Suprapubic skin (tissue), 4 donors: Measurements from ENCODE around the gene RELL1. TPM values are rescaled to one million over a fixed set of nuclear protein-coding genes. Genes with fewer than 3 reads are reported as not detected.

Source experiments
- DNase-seq, 2 donors: peaks; one replicate each; pipeline ENCODE4 v3.0.0-alpha.2; 2019; ENCODE audit warnings: low spot score in 2 of 2
- H3K27ac ChIP-seq: fragments of 200-600 bp; sonication (generic); one replicate; pipeline ENCODE4 v1.5.1; 2019
- H3K27me3 ChIP-seq: fragments of 200-600 bp; sonication (generic); one replicate; pipeline ENCODE4 v1.5.1; 2019
- H3K36me3 ChIP-seq: fragments of 200-600 bp; sonication (generic); one replicate; pipeline ENCODE4 v1.5.1; 2019
- H3K4me1 ChIP-seq: fragments of 200-600 bp; sonication (generic); one replicate; pipeline ENCODE4 v1.5.1; 2019
- H3K4me3 ChIP-seq: fragments of 200-600 bp; sonication (generic); one replicate; pipeline ENCODE4 v1.5.1; 2019; ENCODE audit warnings: mild to moderate bottlenecking
- H3K9me3 ChIP-seq: fragments of 200-600 bp; sonication (generic); one replicate; pipeline ENCODE4 v1.5.1; 2019
- EP300 ChIP-seq: sonication (generic); formaldehyde crosslinking; IDR thresholded peaks from one replicate; pipeline ENCODE4 v1.6.1; 2017; ENCODE audit warnings: antibody characterized with exemption
- POLR2A ChIP-seq, 2 donors: fragments of 450-650 bp; IDR thresholded peaks; one replicate each; pipeline ENCODE4 v1.6.1; 2017; ENCODE audit warnings: antibody characterized with exemption in 2 of 2, mild to moderate bottlenecking in 2 of 2, moderate library complexity in 2 of 2
- POLR2AphosphoS5 ChIP-seq, 3 donors: sonication (generic); formaldehyde crosslinking; IDR thresholded peaks; one replicate each; pipeline ENCODE4 v1.6.1; 2017; ENCODE audit warnings: antibody characterized with exemption in 3 of 3
- WGBS: methylation state at CpG from one replicate; pipeline ENCODE4 v1.1.5; 2018; 5-methylcytosine and 5-hydroxymethylcytosine counted together
- total RNA-seq, 4 donors: library from RNA; depleted of rRNA; stranded (reverse); fragments of >200 nt; gene quantifications; one replicate each; pipeline ENCODE4 v1.1.0, GENCODE V29; 2016
- TF ChIP-seq, protein P1 (sequence below), 2 donors: fragments of 200-600 bp in 1 of 2; fragments of 450-650 bp in 1 of 2; sonication (generic) in 1 of 2; IDR thresholded peaks; one replicate each; pipeline ENCODE4 v1.5.1; 2016 to 2019; ENCODE audit warnings: antibody characterized with exemption in 2 of 2, mild to moderate bottlenecking in 1 of 2, moderate library complexity in 1 of 2

Gene RELL1
- total RNA-seq, 4 donors from 2014 or later: 56.6 to 88.2 (median 66.7) TPM

DNA sequence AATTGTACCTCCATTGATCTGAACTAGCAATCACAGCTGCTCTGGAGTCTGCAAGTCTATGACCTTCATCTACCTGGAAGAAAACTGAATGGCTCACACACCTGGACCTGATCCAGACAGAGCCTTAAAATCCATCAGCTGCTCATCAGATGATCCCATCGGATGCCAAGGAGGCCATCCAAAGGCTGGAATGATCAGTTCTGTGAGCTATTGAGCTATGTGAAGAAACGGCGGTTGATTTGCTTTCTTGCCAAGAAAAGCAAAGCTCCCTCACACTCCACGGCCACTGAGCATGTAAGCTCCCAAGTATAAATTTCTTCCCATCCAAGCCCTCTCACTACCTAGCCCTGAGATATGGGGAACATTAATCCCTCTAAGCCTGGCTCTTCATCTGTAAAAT is 63.1 kb downstream of the RELL1 start:
- DNase-seq: no peak
- no peak for TF ChIP-seq EP300
- no peak for TF ChIP-seq POLR2AphosphoS5 (IDR thresholded peaks at IDR 0.05)
- Histone ChIP-seq H3K27me3 (no peaks in the 10 kb centered on the region), H3K4me1 (no peaks in the 10 kb centered on the region), H3K4me3 (no peak overlapping the region), H3K9me3 (no peaks in the 10 kb centered on the region), H3K27ac (no peak overlapping the region), H3K36me3 (peaks cover 6% of the 10 kb centered on the region)
- WGBS: 65% methylated on average over 4 of the region's 4 CpGs

DNA sequence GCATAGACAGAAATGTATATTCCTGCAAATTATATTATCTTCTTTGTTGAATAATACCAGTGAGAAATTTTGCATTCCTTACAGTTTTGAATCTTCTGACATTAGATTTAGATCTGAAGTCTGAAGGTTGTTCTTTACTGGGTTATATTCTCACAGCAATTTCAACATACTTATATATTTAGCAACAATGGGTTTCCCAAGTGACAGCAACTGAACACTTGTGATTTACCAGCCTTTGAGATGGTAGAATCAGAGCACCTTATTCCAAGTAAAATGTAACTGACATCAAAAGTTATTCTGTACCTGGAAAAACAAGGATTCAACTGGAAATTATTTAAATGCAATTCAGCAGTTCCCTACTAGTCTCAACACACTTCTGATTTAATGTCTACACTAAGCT is 66.0 kb downstream of the RELL1 start:
- Histone ChIP-seq H3K27ac (no peak overlapping the region), H3K27me3 (no peaks in the 10 kb centered on the region), H3K36me3 (peaks cover 5% of the 10 kb centered on the region), H3K4me3 (no peak overlapping the region), H3K4me1 (peaks cover 3% of the 10 kb centered on the region), H3K9me3 (no peaks in the 10 kb centered on the region)
- DNase-seq: no peak
- TF ChIP-seq, protein P1, sequence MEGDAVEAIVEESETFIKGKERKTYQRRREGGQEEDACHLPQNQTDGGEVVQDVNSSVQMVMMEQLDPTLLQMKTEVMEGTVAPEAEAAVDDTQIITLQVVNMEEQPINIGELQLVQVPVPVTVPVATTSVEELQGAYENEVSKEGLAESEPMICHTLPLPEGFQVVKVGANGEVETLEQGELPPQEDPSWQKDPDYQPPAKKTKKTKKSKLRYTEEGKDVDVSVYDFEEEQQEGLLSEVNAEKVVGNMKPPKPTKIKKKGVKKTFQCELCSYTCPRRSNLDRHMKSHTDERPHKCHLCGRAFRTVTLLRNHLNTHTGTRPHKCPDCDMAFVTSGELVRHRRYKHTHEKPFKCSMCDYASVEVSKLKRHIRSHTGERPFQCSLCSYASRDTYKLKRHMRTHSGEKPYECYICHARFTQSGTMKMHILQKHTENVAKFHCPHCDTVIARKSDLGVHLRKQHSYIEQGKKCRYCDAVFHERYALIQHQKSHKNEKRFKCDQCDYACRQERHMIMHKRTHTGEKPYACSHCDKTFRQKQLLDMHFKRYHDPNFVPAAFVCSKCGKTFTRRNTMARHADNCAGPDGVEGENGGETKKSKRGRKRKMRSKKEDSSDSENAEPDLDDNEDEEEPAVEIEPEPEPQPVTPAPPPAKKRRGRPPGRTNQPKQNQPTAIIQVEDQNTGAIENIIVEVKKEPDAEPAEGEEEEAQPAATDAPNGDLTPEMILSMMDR (IDR thresholded peaks at IDR 0.05): no peak
- TF ChIP-seq POLR2A (IDR thresholded peaks at IDR 0.05): no peak
- TF ChIP-seq EP300: no peak
- TF ChIP-seq POLR2AphosphoS5 (IDR thresholded peaks at IDR 0.05): no peak

DNA sequence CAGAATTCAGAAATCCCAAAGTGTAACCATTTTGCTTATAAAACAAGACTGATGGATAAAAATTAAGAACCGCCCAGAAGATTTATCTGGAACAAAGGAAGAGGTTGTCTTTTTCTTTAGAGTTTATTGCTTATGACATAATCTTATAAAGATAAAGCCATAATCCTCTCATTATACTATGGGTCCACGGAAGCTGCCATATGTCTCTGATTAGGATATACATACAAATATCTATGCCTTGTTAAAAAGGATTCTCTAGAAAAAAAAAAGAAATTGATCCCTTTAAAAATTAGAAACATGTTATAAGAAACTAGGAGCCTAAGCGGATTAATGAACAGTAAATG is 70.5 kb downstream of the RELL1 start:
- H3K4me1 ChIP-seq: peaks cover 3% of the 10 kb centered on the region
- H3K36me3 ChIP-seq: peaks cover 17% of the 10 kb centered on the region
- 76% methylated on average over 3 of the region's 3 CpGs for WGBS
- no peak overlapping the region for H3K4me3 ChIP-seq
- TF ChIP-seq, protein P1 (IDR thresholded peaks at IDR 0.05): no peak
- DNase-seq: no peak
- H3K9me3 ChIP-seq: no peaks in the 10 kb centered on the region
- no peak overlapping the region for H3K27ac ChIP-seq
- no peaks in the 10 kb centered on the region for H3K27me3 ChIP-seq

DNA sequence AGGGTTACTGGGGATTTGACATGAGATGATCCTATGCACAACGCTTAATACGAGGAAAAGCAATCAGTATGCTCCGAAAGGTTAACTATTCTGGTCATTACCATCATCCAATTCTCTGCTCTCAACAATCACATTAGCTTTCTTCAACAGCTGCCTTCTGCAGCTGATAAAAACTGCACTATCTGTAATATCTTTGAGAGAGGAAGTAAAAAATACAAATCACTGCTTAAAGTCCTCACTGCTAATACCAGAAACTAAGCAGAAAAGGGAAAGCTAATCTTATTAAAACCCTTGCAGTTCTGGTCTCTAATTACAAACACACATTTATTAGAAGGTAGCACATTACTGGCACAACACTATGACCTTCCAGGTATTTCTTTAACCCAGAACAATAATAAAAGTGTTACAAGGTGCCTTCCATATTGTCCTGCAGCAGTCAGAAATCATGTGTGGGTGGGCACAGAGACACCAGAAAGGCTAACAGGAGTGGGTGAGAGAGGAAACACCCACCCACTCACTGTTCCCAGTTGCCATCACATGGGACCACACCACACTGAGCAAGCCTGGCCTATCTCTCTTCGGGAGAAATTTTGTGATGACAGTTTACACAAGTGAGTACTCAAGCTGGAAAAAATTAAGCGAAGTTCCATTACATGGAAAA is 71.0 kb downstream of the RELL1 start:
- DNase-seq: no peak
- peaks cover 3% of the 10 kb centered on the region for H3K4me1 ChIP-seq
- no peak overlapping the region for H3K27ac ChIP-seq
- TF ChIP-seq POLR2A (IDR thresholded peaks at IDR 0.05) (no peak), EP300 (no peak), POLR2AphosphoS5 (IDR thresholded peaks at IDR 0.05) (no peak)
- TF ChIP-seq, protein P1 (IDR thresholded peaks at IDR 0.05): no peak
- peaks cover 17% of the 10 kb centered on the region for H3K36me3 ChIP-seq
- H3K27me3 ChIP-seq: no peaks in the 10 kb centered on the region
- 79% methylated on average over 5 of the region's 5 CpGs for WGBS
- H3K4me3 ChIP-seq: no peak overlapping the region
- no peaks in the 10 kb centered on the region for H3K9me3 ChIP-seq

DNA sequence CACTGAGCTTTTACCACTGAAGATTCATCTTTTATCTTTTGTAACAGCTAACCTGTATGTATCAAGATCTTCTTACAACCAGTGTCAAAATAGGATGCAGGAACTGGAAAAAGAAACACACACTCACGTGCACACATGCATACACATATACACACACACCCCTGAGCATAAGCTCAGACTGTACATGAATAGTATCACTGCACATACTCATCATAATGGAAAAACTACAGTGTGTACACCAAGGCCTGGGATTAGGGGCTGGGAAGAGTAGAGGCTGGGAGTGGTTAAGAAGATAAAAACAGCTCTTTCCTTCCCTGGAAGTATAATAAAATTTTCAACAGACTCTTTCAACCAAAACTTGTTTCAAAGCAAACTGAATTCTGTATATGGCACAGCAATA is 73.4 kb downstream of the RELL1 start:
- Histone ChIP-seq H3K4me1 (peaks cover 3% of the 10 kb centered on the region), H3K27me3 (no peaks in the 10 kb centered on the region), H3K9me3 (no peaks in the 10 kb centered on the region), H3K36me3 (peaks cover 24% of the 10 kb centered on the region), H3K27ac (no peak overlapping the region), H3K4me3 (no peak overlapping the region)
- WGBS: 100% methylated on average over 1 of the region's 1 CpG
- no peak for DNase-seq
- TF ChIP-seq, protein P1 (IDR thresholded peaks at IDR 0.05): no peak
- TF ChIP-seq POLR2AphosphoS5 (IDR thresholded peaks at IDR 0.05) (no peak), EP300 (no peak), POLR2A (IDR thresholded peaks at IDR 0.05) (no peak)

DNA sequence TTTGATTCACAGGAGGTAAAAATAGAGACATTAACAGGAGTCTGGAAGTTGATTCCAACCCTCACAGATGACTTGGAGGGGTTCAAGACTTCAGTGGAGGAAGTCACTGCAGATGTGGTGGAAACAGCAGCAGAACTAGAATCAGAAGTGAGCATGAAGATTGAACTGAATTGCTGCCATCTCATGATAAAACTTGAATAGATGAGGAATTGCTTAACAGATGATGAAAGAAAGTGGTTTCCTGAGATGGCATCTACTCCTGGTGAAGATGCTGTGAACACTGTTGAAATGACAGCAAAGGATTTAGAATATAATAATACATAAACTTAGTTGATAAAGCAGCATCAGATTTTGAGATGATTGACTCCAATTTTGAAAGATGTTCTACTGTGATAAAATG is 76.5 kb downstream of the RELL1 start:
- DNase-seq: no peak
- peaks cover 19% of the 10 kb centered on the region for H3K36me3 ChIP-seq
- TF ChIP-seq, protein P1 (IDR thresholded peaks at IDR 0.05): no peak
- TF ChIP-seq POLR2A (IDR thresholded peaks at IDR 0.05): no peak
- no peak for TF ChIP-seq EP300
- no peaks in the 10 kb centered on the region for H3K9me3 ChIP-seq
- H3K27me3 ChIP-seq: no peaks in the 10 kb centered on the region
- no peak overlapping the region for H3K4me3 ChIP-seq
- no peak overlapping the region for H3K27ac ChIP-seq
- H3K4me1 ChIP-seq: no peaks in the 10 kb centered on the region
